Measurements from ENCODE around the gene NAT8L.

DNA sequence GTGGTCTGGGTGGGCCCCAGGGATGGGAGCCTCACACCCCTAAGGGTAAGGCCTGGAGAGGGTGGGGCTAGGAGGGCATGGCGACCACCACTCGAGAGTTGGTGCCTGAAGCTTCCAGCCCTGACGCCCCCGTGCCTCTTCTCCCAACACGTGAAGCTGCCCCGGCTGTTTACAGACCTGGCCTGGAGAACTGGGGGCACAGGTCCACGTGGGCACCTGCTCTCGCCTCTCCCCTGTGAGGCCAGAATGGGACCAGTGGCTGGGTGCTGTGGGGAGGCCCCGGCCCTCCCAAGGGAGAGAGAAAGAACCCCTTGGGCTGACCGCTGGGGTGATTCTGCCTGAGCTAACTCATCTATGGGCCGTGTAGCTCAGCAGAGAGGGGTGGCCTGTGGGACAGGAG lies 15.5 kb downstream of the NAT8L start:
- TF ChIP-seq, protein P1, sequence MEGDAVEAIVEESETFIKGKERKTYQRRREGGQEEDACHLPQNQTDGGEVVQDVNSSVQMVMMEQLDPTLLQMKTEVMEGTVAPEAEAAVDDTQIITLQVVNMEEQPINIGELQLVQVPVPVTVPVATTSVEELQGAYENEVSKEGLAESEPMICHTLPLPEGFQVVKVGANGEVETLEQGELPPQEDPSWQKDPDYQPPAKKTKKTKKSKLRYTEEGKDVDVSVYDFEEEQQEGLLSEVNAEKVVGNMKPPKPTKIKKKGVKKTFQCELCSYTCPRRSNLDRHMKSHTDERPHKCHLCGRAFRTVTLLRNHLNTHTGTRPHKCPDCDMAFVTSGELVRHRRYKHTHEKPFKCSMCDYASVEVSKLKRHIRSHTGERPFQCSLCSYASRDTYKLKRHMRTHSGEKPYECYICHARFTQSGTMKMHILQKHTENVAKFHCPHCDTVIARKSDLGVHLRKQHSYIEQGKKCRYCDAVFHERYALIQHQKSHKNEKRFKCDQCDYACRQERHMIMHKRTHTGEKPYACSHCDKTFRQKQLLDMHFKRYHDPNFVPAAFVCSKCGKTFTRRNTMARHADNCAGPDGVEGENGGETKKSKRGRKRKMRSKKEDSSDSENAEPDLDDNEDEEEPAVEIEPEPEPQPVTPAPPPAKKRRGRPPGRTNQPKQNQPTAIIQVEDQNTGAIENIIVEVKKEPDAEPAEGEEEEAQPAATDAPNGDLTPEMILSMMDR (IDR thresholded peaks at IDR 0.05 in 4 of 5, conservative IDR thresholded peaks at IDR 0.05 in 1 of 5) = no peak
- no peak for TF ChIP-seq POLR2A (IDR thresholded peaks at IDR 0.05)
